Esophagus squamous epithelium (tissue), 4 donors: ENCODE data around the gene DLK1.

Experiments
- CTCF ChIP-seq, 6 experiments: fragments of 450-650 bp in 4 of 6; fragments of 200-600 bp in 2 of 6; sonication (generic) in 2 of 6; IDR thresholded peaks; one replicate each; pipeline ENCODE4 v1.5.1; 2016 to 2019; ENCODE audit warnings: antibody characterized with exemption in 6 of 6, mild to moderate bottlenecking in 4 of 6, moderate library complexity in 4 of 6
- POLR2A ChIP-seq, 4 donors: fragments of 450-650 bp; IDR thresholded peaks; one replicate each; pipeline ENCODE4 v1.6.1; 2017; ENCODE audit warnings: antibody characterized with exemption in 4 of 4, mild to moderate bottlenecking in 4 of 4, moderate library complexity in 3 of 4

- TF ChIP-seq CTCF (IDR thresholded peaks at IDR 0.05) (no peak), POLR2A (IDR thresholded peaks at IDR 0.05) (no peak)
These were observed 36.0 kb upstream of the DLK1 start for GRCh38 chr14:100690672-100691071.
